Umbilical cord (tissue), 2 donors: ENCODE data around the gene FAM174C. TPM values are rescaled to one million over a fixed set of nuclear protein-coding genes. Genes with fewer than 3 reads are reported as not detected.

Experiments used
- DNase-seq: peaks from one replicate; pipeline ENCODE4 v3.0.0-alpha.2; 2015; ENCODE audit warnings: low spot score
- total RNA-seq: library from RNA; depleted of rRNA; stranded (reverse); fragments of >200 nt; gene quantifications from one replicate; pipeline ENCODE4 v1.2.3, GENCODE V29; 2014; ENCODE audit warnings: low replicate concordance; ENCODE audit not compliant: insufficient read depth

Gene FAM174C
- total RNA-seq, 1 donor from 2014 or later, result 1.7 TPM

GRCh38 chr19:1260749-1261537 lies 14.4 kb upstream of the FAM174C start:
- DNase-seq, result peak; percentile 98

- no peak for DNase-seq
Observed at GRCh38 chr19:1261538-1261797, 13.9 kb upstream of the FAM174C start.

GRCh38 chr19:1261798-1262622 lies 13.3 kb upstream of the FAM174C start:
- no peak for DNase-seq

GRCh38 chr19:1262623-1263123 lies 12.7 kb upstream of the FAM174C start:
- peak; percentile 75 for DNase-seq

- DNase-seq, result no peak
Observed at GRCh38 chr19:1263188-1263587, 12.1 kb upstream of the FAM174C start.

- peak; percentile 88 for DNase-seq
Observed at GRCh38 chr19:1264801-1265614, 10.3 kb upstream of the FAM174C start.

GRCh38 chr19:1265615-1266128 lies 9.7 kb upstream of the FAM174C start:
- DNase-seq, result peak; percentile 69

GRCh38 chr19:1266129-1266915 lies 9.0 kb upstream of the FAM174C start:
- DNase-seq, result peak; percentile 93

GRCh38 chr19:1266916-1267476 lies 8.3 kb upstream of the FAM174C start:
- DNase-seq, result no peak

- no peak for DNase-seq
Observed at GRCh38 chr19:1267477-1268225, 7.7 kb upstream of the FAM174C start.

GRCh38 chr19:1268226-1269064 lies 6.9 kb upstream of the FAM174C start:
- no peak for DNase-seq

GRCh38 chr19:1269065-1269477 lies 6.3 kb upstream of the FAM174C start, which contains the start of gene CIRBP:
Gene CIRBP, plus strand, starts transcription at chr19:1269332. Its CDS starts 1,602 bp downstream, at chr19:1270934.
- peak; percentile 99 for DNase-seq

GRCh38 chr19:1269478-1270212 lies 5.7 kb upstream of the FAM174C start:
- peak; percentile 89 for DNase-seq

GRCh38 chr19:1270213-1270853 lies 5.0 kb upstream of the FAM174C start:
- DNase-seq, result no peak

- DNase-seq, result no peak
Observed at GRCh38 chr19:1270854-1271527, 4.3 kb upstream of the FAM174C start.

GRCh38 chr19:1271528-1272422 lies 3.6 kb upstream of the FAM174C start:
- no peak for DNase-seq
